HCT116 (cell line): ENCODE measurements around the gene PCCB. TPM values are rescaled to one million over a fixed set of nuclear protein-coding genes. Genes with fewer than 3 reads are reported as not detected.

Experiments used
- ATAC-seq: fragments of 200-7000 bp; cut with Tn5 transposase; 2 replicates; pipeline ENCODE4 v1.9.1; 2020; ENCODE audit warnings: mild to moderate bottlenecking, moderate library complexity
- BruUV-seq: library from RNA; stranded (reverse); fragments of 400-500 nt; replicated peaks from 2 replicates; lab custom pipeline; 2021; lab: Mats Ljungman, UMichigan
- CTCF ChIA-PET: fragments of 300-600 bp; sonication (Branson Sonifier 250); formaldehyde crosslinking; loops from one replicate; lab custom pipeline; 2021; ENCODE audit warnings: antibody characterized with exemption; lab: Charles Lee
- POLR2A ChIA-PET: fragments of 300-600, 350-600 bp; sonication (Branson Sonifier 250); formaldehyde crosslinking; loops from one replicate; lab custom pipeline; 2021; ENCODE audit warnings: antibody characterized with exemption; lab: Charles Lee
- RAD21 ChIA-PET, 2 experiments: fragments of 300-600 bp; sonication (Branson Sonifier 250); formaldehyde crosslinking; loops; one replicate each; lab custom pipeline; 2023; ENCODE audit warnings: low total read pairs in 2 of 2; ENCODE audit not compliant: uncharacterized antibody in 2 of 2, unreplicated experiment in 2 of 2, low non-redundant PET in 1 of 2; lab: Charles Lee
- DNase-seq: peaks from one replicate; pipeline ENCODE4 v3.0.0-alpha.2; 2010; ENCODE audit warnings: low read depth, low spot score
- H2AFZ ChIP-seq: fragments of 200-600 bp; shearing (Covaris generic), sonication (generic); 2 replicates; pipeline ENCODE4 v1.6.1; 2017; ENCODE audit warnings: low read depth, mixed run types, mixed read lengths, antibody characterized with exemption, low read length; ENCODE audit not compliant: poor library complexity, severe bottlenecking
- H3K27ac ChIP-seq: 2 replicates; pipeline ENCODE4 v1.5.1; 2012; ENCODE audit warnings: low read depth, low read length
- H3K27me3 ChIP-seq: fragments of 200-600 bp; sonication (generic); 2 replicates; pipeline ENCODE4 v1.6.1; 2016; ENCODE audit warnings: mixed run types, low read length, mixed read lengths; ENCODE audit not compliant: insufficient read depth
- H3K36me3 ChIP-seq, 2 experiments: fragments of 200-500 bp in 1 of 2; fragments of 200-600 bp in 1 of 2; sonication (Bioruptor generic) in 1 of 2; sonication (generic) in 1 of 2; 2 replicates each; pipeline versions ENCODE4 v1.5.1 to v1.6.1; 2014 to 2016; ENCODE audit warnings: low read length in 2 of 2, inconsistent platforms in 1 of 2, mixed read lengths in 1 of 2, mixed run types in 1 of 2; ENCODE audit not compliant: insufficient read depth in 2 of 2, control insufficient read depth in 1 of 2
- H3K4me1 ChIP-seq, 2 experiments: fragments of 200-600 bp in 1 of 2; sonication (generic) in 1 of 2; 2 replicates each; pipeline versions ENCODE4 v1.5.1 to v1.6.1; 2012 to 2017; ENCODE audit warnings: low read length in 2 of 2, inconsistent platforms in 1 of 2, mild to moderate bottlenecking in 1 of 2, mixed read lengths in 1 of 2, mixed run types in 1 of 2, moderate library complexity in 1 of 2; ENCODE audit not compliant: insufficient read depth in 2 of 2, control insufficient read depth in 1 of 2
- H3K4me2 ChIP-seq: fragments of 200-600 bp; sonication (generic); 2 replicates; pipeline ENCODE4 v1.6.1; 2017; ENCODE audit warnings: mixed run types, low read length, mixed read lengths
- H3K4me3 ChIP-seq, 2 experiments: fragments of 200-600 bp in 1 of 2; sonication (generic) in 1 of 2; replicated peaks in 1 of 2; 2 replicates each; pipeline ENCODE4 v1.5.1; 2011 to 2016; ENCODE audit warnings: low read length in 2 of 2, control low read depth in 1 of 2, low read depth in 1 of 2, mild to moderate bottlenecking in 1 of 2, mixed read lengths in 1 of 2, mixed run types in 1 of 2
- H3K79me2 ChIP-seq: fragments of 200-600 bp; sonication (generic); 2 replicates; pipeline ENCODE4 v1.6.1; 2017; ENCODE audit warnings: mild to moderate bottlenecking, mixed run types, low read length, moderate library complexity, mixed read lengths; ENCODE audit not compliant: insufficient read depth
- H3K9ac ChIP-seq: fragments of 200-600 bp; sonication (generic); 2 replicates; pipeline ENCODE4 v1.6.1; 2016; ENCODE audit warnings: low read length, mixed read lengths
- H3K9me2 ChIP-seq: fragments of 200-600 bp; sonication (generic), shearing (Covaris generic); 2 replicates; pipeline ENCODE4 v1.6.1; 2017; ENCODE audit warnings: mixed run types, mild to moderate bottlenecking, moderate library complexity; ENCODE audit not compliant: insufficient read depth
- H3K9me3 ChIP-seq, 2 experiments: fragments of 200-500 bp in 1 of 2; fragments of 200-600 bp in 1 of 2; sonication (Bioruptor generic) in 1 of 2; sonication (generic) in 1 of 2; 2 replicates each; pipeline ENCODE4 v1.6.1; 2014 to 2017; ENCODE audit warnings: low read length in 2 of 2, mixed read lengths in 2 of 2, inconsistent platforms in 1 of 2, low read depth in 1 of 2, mild to moderate bottlenecking in 1 of 2, mixed run types in 1 of 2, moderate library complexity in 1 of 2; ENCODE audit not compliant: control insufficient read depth in 1 of 2, insufficient read depth in 1 of 2
- H4K20me1 ChIP-seq: fragments of 200-600 bp; sonication (generic), shearing (Covaris generic); 2 replicates; pipeline ENCODE4 v1.6.1; 2017; ENCODE audit warnings: mixed run types, mild to moderate bottlenecking, moderate library complexity; ENCODE audit not compliant: insufficient read depth
- EGR1 ChIP-seq: IDR thresholded peaks from 2 replicates; pipeline ENCODE4 v1.6.1; 2012; ENCODE audit warnings: low read depth
- EZH2 ChIP-seq: fragments of 200-600 bp; sonication (generic); IDR thresholded peaks from 2 replicates; pipeline ENCODE4 v1.6.1; 2017; ENCODE audit warnings: antibody characterized with exemption, mixed run types
- EZH2phosphoT487 ChIP-seq: fragments of 200-600 bp; IDR thresholded peaks from 2 replicates; pipeline ENCODE4 v1.6.1; 2018; ENCODE audit warnings: antibody characterized with exemption, borderline replicate concordance
- FOSL1 ChIP-seq: IDR thresholded peaks from 2 replicates; pipeline ENCODE4 v1.6.1; 2012; ENCODE audit warnings: low read depth
- POLR2A ChIP-seq: IDR thresholded peaks from 2 replicates; pipeline ENCODE4 v1.7.0; 2011; ENCODE audit warnings: borderline replicate concordance; ENCODE audit not compliant: insufficient read depth, insufficient read length; ENCODE audit errors: extremely low read depth
- POLR2AphosphoS5 ChIP-seq: IDR thresholded peaks from 2 replicates; pipeline ENCODE4 v1.6.1; 2011; ENCODE audit warnings: mild to moderate bottlenecking, low read depth, low read length, moderate library complexity
- RAD21 ChIP-seq: IDR thresholded peaks from 2 replicates; pipeline ENCODE4 v1.6.1; 2012; ENCODE audit warnings: low read depth, mild to moderate bottlenecking
- SP1 ChIP-seq: IDR thresholded peaks from 2 replicates; pipeline ENCODE4 v1.6.1; 2012; ENCODE audit warnings: low read depth
- SRF ChIP-seq: IDR thresholded peaks from 2 replicates; pipeline ENCODE4 v1.6.1; 2012; ENCODE audit warnings: low read depth
- YY1 ChIP-seq: IDR thresholded peaks from 2 replicates; pipeline ENCODE4 v1.6.1; 2011; ENCODE audit warnings: low read length, low read depth, moderate library complexity, mild to moderate bottlenecking; ENCODE audit not compliant: insufficient replicate concordance; ENCODE audit errors: extremely low read depth
- ZNF274 ChIP-seq: fragments of 200-500 bp; sonication (Bioruptor generic); IDR thresholded peaks from 2 replicates; pipeline ENCODE4 v1.6.1; 2014; ENCODE audit warnings: mild to moderate bottlenecking, low read depth, low read length, inconsistent platforms
- intact Hi-C: fragments of 100-400 bp; cut with micrococcal nuclease; formaldehyde crosslinking; loops from 2 replicates; pipeline ENCODE4 v1.10.0; 2022
- total RNA-seq: library from RNA; stranded (reverse); gene quantifications from one replicate; pipeline ENCODE4 v1.2.1, GENCODE V29; 2021; ENCODE audit not compliant: unreplicated experiment
- TF ChIP-seq, protein P1 (sequence below): IDR thresholded peaks from 2 replicates; pipeline ENCODE4 v1.6.1; 2012
- TF ChIP-seq, protein P2 (sequence below): IDR thresholded peaks from 2 replicates; pipeline ENCODE4 v1.6.1; 2012
- TF ChIP-seq, protein P3 (sequence below), 3 experiments: fragments of 200-600 bp in 1 of 3; sonication (generic) in 1 of 3; IDR thresholded peaks in 2 of 3; conservative IDR thresholded peaks in 1 of 3; 2 replicates each; pipeline ENCODE4 v1.5.1; 2012 to 2017; ENCODE audit warnings: low read depth in 2 of 3, low read length in 2 of 3, antibody characterized with exemption in 1 of 3, borderline replicate concordance in 1 of 3, control low read depth in 1 of 3, mild to moderate bottlenecking in 1 of 3, mixed read lengths in 1 of 3, mixed run types in 1 of 3, moderate library complexity in 1 of 3; ENCODE audit not compliant: insufficient read depth in 1 of 3

Gene PCCB
- total RNA-seq, 1 experiment from 2014 or later, result 48.9 TPM

DNA sequence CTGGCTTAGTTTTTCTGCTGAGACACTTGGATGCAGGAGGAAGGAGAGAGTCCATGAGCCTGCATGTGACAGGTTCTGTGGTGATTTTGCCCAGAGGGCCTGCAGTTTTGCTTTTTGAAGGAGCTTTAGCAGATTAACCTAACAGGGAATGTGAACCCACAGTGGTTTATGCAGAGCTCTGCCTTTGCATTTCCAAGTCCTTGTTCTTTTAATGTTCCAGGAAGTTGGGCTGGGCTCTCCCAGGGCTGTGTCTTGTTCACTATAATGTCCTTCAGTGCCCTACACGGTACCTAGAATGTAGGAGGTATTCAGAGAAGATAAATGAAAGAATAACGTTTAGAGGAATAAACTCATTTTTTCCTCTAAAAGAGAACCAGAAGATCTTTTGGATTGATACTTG, 50.3 kb downstream of the PCCB start:
- DNase-seq (no peak), ATAC-seq (no peak)
- H3K4me2 ChIP-seq, result no peak overlapping the region
- RAD21 ChIA-PET, result no interaction called here
- POLR2A ChIA-PET, result no interaction called here
- no peak overlapping the region for H3K4me3 ChIP-seq
- no peaks in the 10 kb centered on the region for H3K79me2 ChIP-seq
- CTCF ChIA-PET, result no interaction called here
- intact Hi-C loops, result no loop called here
- no peaks in the 10 kb centered on the region for H4K20me1 ChIP-seq
- no peak overlapping the region for H3K27ac ChIP-seq
- no TSS peak for BruUV-seq
- TF ChIP-seq FOSL1, result no peak
- TF ChIP-seq EGR1, result no peak
- no peak for TF ChIP-seq POLR2A
- TF ChIP-seq, protein P1, sequence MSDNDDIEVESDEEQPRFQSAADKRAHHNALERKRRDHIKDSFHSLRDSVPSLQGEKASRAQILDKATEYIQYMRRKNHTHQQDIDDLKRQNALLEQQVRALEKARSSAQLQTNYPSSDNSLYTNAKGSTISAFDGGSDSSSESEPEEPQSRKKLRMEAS, result no peak
- TF ChIP-seq SP1, result no peak
- TF ChIP-seq YY1, result no peak
- TF ChIP-seq, protein P2, sequence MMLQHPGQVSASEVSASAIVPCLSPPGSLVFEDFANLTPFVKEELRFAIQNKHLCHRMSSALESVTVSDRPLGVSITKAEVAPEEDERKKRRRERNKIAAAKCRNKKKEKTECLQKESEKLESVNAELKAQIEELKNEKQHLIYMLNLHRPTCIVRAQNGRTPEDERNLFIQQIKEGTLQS, result no peak
- TF ChIP-seq EZH2, result no peak
- no peak for TF ChIP-seq SRF
- TF ChIP-seq EZH2phosphoT487, result no peak
- no peak overlapping the region for H2AFZ ChIP-seq
- peaks cover 4 to 10% of the 10 kb centered on the region in 2 experiments; a peak in 2 of 4 replicates for H3K36me3 ChIP-seq
- no peaks in the 10 kb centered on the region for H3K4me1 ChIP-seq
- H3K9ac ChIP-seq, result no peak overlapping the region
- no peaks in the 10 kb centered on the region for H3K9me3 ChIP-seq
- no peaks in the 10 kb centered on the region for H3K27me3 ChIP-seq
- no peaks in the 10 kb centered on the region for H3K9me2 ChIP-seq

GRCh38 chr3:136305879-136306278, 55.7 kb downstream of the PCCB start:
- DNase-seq, result peak; percentile 32

More at GRCh38 chr3:136305879-136306278, 55.7 kb downstream of the PCCB start:
- Histone ChIP-seq H2AFZ (no peak overlapping the region), H3K9me3 (no peaks in the 10 kb centered on the region), H3K9me2 (no peaks in the 10 kb centered on the region), H3K4me1 (no peaks in the 10 kb centered on the region), H4K20me1 (no peaks in the 10 kb centered on the region), H3K36me3 (peaks cover 2% of the 10 kb centered on the region in 2 experiments; a peak in 1 of 4 replicates), H3K4me3 (no peak overlapping the region), H3K27ac (no peak overlapping the region), H3K4me2 (no peak overlapping the region), H3K79me2 (no peaks in the 10 kb centered on the region), H3K9ac (no peak overlapping the region), H3K27me3 (no peaks in the 10 kb centered on the region)
- RAD21 ChIA-PET, result interaction anchor here (0.6 to 1.9 kb wide), 6 partner anchors 43 to 708 kb away, joined by 3 to 7 read pairs (median 3); partner anchors contain the start of gene STAG1 (in 2 of the 2)
- intact Hi-C loops, result loop anchor here (1.0 to 5.0 kb wide), 3 partner anchors 229 to 707 kb away; partner anchors contain the start of gene STAG1
- POLR2A ChIA-PET, result interaction anchor here (1.0 to 1.7 kb wide), 2 partner anchors 447 to 448 kb away, joined by 3 to 11 read pairs; partner anchors contain the start of gene STAG1
- peak; percentile 74 for ATAC-seq
- TF ChIP-seq, protein P3, sequence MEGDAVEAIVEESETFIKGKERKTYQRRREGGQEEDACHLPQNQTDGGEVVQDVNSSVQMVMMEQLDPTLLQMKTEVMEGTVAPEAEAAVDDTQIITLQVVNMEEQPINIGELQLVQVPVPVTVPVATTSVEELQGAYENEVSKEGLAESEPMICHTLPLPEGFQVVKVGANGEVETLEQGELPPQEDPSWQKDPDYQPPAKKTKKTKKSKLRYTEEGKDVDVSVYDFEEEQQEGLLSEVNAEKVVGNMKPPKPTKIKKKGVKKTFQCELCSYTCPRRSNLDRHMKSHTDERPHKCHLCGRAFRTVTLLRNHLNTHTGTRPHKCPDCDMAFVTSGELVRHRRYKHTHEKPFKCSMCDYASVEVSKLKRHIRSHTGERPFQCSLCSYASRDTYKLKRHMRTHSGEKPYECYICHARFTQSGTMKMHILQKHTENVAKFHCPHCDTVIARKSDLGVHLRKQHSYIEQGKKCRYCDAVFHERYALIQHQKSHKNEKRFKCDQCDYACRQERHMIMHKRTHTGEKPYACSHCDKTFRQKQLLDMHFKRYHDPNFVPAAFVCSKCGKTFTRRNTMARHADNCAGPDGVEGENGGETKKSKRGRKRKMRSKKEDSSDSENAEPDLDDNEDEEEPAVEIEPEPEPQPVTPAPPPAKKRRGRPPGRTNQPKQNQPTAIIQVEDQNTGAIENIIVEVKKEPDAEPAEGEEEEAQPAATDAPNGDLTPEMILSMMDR (IDR thresholded peaks at IDR 0.05 in 2 of 3, conservative IDR thresholded peaks at IDR 0.05 in 1 of 3; ENCODE audit: borderline replicate concordance in 1 of 3, insufficient read depth in 1 of 3, low read depth in 2 of 3, low read length in 2 of 3), result peak; percentile 62 to 76 (median 75); a peak in 5 of 6 replicates
- TF ChIP-seq, protein P2, result no peak
- TF ChIP-seq POLR2AphosphoS5 (no peak), SRF (no peak), RAD21 (peak; percentile 79), ZNF274 (no peak), EZH2 (no peak)
- TF ChIP-seq, all 23 proteins: peak for 2
- CTCF ChIA-PET, result interaction anchor here (0.6 to 2.6 kb wide), 8 partner anchors 11 to 708 kb away, joined by 3 to 38 read pairs (median 4); partner anchors contain the start of gene STAG1
- no TSS peak for BruUV-seq
